HT1080 (cell line): ENCODE data around the gene KCNE1. TPM values are rescaled to one million over a fixed set of nuclear protein-coding genes. Genes with fewer than 3 reads are reported as not detected.
A peak's percentile ranks its signal among the peaks of the same experiment; 100 is the strongest.

Source experiments
- DNase-seq: peaks from one replicate; pipeline ENCODE4 v3.0.0-alpha.2; 2015; ENCODE audit warnings: low read depth
- total RNA-seq: library from RNA; depleted of rRNA; stranded (reverse); fragments of >200 nt; shearing (Covaris generic); gene quantifications from 2 replicates; pipeline ENCODE4 v1.2.3, GENCODE V29; 2014

Gene KCNE1
- total RNA-seq, 1 experiment from 2014 or later = not detected

- no peak for DNase-seq
These were observed 24.3 kb upstream of the KCNE1 start for GRCh38 chr21:34536311-34536710.

DNA sequence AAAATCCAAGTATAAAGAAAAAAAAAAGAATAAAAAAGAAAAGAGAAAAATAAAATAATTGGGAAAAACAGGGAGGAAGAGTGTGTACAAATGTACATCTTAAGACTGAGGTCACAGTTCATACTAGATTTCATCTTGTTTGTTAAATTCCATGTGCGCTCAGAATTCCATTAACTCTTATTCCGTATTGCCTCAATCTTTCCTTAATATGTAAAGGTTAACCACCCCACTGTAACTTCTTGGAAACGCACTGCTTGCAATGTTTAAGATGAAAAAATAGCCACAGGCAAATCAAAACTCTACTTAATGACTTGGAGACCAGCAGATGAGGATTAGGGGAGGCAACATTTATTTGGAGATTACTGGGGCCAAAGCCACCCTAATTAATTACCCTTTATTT, 23.9 kb upstream of the KCNE1 start:
- DNase-seq = no peak

DNA sequence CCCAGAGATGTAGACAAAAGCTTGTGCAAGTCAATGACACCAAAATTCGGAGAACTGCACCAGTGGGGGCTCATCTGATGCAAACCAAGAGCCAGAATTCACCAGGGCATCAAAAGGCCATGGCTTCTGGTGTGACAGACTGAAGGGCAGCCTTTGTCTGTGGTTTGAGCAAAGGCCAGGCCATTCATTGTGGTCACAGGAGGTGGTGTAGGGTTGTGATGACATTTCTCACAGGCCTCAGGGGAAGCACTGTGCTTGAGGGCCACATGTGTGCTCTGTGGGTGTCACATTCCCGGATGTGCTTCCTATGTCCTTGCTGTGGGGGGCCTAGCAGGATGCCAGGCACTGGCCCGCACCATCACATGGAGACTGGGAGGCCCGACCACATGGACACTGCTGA, 22.5 kb upstream of the KCNE1 start:
- DNase-seq = peak; percentile 59

- DNase-seq = no peak
These were observed 21.9 kb upstream of the KCNE1 start for GRCh38 chr21:34533938-34534337.

DNA sequence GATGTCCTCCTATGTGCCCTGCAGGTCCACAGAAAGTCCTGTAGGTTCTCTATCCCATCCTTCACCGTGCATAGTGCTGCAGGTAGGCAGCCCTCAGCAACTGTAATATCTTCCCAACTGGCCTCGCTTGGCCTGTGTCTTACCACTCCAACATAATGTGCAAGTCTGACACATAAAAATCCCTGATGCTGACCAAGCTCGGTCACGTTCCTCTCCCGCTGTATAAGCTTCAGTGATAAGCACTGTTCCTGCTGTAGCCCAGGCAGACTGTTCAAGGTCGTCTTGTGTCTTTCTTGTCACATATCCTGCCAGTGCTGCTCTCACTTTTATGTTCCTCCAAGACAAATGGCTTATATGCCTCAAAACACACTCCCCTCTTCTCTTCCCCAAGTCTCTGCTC, 19.4 kb upstream of the KCNE1 start:
- DNase-seq = no peak

DNA sequence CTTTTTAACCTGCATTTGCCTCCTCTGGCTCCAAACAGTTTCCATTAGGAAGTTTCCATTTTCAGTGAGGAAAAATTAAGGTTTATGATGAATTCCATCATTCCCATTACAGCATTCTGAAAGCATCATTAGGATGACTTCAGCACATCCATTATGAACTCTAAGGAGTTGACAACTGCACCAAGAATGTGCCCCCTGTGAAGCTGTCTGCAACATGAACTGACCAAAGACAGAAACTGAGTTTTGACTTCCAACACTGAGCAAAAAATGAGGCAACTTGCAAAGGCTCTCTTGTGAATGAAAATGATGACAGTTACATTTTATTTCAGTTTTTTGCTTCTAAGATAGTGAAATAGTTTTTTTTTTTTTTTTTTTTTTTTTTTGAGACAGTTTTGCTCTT, 18.3 kb upstream of the KCNE1 start:
- DNase-seq = no peak

- DNase-seq = no peak
These were observed 16.1 kb upstream of the KCNE1 start for GRCh38 chr21:34528131-34528561.

DNA sequence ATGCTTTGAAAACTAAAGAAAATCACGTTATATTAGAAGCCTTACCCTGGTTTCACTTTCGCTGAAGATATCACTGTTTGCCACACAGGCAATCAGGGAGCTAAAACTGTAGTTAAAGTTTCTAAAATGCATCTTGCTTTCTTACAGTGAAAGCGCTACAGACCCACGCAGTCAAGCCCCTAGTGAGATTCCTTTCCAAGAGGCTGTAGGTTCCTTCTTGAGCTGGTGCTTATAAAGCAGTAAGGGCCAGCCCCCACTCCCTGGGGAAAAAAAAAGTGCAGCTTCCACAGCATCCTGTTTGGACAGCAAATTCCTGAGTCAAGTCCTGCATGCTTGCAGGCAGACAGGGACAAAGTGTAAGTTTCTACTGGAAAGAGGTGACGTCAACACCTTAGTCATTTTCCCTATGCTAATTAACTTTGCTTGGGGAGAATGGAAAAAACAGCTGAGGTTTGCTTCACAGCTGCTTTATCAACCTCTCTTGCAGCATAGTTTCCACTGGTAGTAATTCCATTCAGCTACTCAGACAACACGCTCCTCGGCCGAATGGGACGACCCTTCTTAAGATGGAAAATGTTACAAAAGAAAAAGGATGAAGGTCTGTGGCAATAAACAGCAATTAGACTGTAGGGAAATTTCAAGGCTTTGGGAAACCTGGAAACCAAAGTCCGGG, 14.7 kb upstream of the KCNE1 start:
- DNase-seq = peak; percentile 99

DNA sequence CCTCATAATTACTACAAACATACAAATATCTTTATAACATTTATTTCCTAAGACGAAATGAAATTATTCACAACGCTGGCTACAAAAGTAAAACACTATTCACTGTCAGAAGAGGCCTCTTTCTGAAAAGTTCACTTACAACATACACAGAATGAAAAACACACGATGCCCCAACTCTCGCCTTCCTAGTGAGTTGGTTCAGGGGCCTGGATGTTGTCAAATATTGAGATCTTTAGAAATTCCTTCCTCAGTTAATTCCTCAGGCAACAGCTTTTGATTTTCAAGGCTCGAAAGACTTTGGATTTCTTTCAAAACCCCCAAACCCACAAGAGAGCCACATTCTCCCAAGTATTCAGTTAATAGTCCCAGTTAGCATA, 14.2 kb upstream of the KCNE1 start:
- DNase-seq = no peak

DNA sequence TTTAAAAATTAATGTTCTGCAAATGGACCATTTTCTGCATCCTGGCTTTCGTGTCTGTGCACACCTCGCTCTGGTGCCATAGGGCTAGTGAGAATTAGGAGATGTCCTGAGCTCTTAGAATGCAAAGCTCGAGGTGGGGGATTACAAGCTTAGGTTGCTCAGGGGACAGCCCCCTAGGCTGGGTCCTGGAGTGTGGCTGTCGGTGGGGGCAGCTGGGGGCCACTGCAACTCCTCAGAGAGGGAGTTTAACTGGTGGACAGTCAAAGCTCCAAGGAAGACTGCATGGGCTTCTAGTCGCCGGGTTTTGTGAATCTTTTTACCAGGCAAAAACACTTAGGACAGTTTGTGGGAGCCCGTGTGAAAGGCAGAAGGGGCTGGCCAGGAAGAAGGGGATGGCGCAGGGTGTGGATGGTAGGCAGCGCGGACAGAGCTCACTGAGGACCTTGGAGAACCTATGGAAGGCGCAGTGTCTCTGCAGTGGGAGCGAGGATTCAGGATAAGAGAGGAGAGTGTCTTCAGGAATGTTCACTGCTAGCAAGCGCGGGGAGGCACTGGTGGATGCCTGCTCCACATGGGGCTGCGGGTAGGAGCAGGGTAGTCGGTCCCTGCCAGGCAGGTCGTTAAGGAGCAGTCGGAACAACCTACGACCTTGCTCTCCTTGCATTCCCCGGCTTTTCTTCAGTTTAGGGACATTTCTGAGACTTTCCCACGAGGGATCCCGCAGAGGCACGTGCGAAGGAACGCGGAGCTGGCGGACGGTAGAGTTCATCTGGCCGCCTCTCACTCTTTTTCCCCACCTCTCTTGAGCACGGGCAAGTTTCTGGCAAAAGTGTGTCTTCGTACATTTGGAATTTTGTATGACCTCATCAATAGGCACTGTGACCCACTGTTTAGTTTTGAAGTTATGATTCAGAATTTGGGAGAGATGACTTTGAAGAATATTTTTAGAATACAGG, 12.9 kb upstream of the KCNE1 start:
- DNase-seq = peak; percentile 32

GRCh38 chr21:34523019-34523555, 11.1 kb upstream of the KCNE1 start:
- DNase-seq = no peak

DNA sequence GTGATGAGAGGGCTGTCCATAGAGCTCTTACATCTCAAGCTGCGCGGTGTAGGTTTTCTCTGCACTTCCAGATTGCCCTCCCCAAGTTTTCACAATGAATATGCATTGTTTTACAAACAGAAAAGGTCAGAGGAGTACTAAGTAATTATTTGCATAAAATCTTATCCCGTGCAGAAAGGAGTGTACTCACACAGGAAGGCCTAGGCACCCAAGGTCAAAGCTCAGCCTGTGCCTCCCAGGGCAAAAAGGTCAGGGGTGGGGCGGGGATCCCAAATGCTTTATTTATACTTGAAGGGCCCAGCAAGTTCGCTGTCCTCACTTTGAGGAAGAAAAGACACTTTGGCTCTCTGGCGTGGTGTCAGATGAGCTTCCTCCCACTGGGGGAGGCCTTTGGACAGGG, 10.3 kb upstream of the KCNE1 start:
- no peak for DNase-seq

DNA sequence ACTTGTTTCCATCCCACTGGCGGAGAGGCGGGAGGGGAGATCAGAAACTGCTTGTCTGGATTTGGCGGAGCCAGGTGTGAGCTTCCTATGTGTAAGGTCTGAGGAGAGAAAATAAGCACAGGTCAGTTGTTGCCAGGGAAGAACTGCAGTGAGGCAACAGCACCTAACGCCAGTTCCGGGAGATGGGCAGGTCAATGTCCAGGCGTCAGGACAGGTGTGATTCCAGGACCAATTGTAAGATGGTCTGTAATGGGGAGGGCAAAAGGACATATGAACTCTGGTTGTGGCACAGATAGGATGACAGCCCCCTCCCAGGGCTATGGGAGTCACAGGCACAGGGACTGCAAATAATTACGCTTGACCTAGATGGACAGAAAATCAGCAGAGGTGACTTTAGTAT, 9.6 kb upstream of the KCNE1 start:
- no peak for DNase-seq

DNA sequence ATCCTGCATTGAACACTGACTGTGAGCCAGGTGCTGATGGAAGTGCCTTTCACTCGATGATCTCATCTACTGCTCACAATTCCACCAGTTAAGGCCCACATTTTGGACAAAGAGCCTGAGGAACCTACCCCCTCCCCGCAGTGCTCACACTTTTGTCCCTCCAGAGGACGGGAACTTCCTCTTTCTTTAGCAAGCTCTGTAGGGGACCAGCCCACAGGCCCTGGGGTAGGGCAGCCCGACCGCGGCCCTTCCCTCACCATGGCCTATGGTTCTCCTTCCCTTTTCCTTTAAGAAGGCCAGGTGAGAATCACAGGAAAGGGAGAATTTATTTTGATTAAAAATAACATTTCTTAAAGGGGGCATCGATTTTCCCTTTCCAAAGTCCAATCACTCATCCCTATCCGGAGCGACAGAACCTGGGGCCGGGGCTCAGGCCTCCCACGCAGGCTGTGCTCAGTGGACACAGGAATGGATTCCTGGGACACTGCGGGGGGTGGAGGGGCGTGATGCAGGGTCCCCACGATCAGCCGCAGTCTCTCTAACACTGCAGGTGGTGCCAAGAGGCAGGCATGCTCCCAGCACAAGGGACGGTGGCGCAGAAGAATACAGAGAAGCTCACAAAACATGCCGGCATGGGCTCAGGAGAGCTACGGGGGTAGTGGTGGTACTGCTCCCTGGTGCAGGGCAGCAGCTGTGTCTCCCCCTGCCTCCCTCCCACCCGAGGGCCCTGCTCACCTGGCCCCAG, 8.9 kb upstream of the KCNE1 start:
- no peak for DNase-seq

DNA sequence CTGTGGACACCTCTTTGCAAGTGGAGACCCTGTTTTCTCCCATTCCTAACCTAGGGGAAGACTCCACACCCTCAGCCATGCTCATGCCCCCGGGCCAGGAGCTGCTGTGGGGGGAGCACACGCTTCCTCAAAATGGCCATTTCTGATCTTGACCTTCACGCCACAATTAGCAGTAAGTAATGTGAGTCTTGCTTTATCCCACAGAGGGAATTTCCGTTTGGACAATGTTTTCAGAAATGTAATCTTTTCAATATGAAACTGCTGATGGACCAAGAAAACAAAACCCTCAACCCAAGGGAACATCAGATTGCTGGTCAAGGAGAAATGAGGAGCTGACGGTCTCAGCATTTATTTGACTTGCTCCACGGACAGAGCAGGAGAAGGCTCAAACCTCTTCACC, 8.3 kb upstream of the KCNE1 start:
- DNase-seq = no peak

- no peak for DNase-seq
These were observed 7.7 kb upstream of the KCNE1 start for GRCh38 chr21:34519694-34520093.

GRCh38 chr21:34519016-34519415, 7.0 kb upstream of the KCNE1 start:
- DNase-seq = no peak

GRCh38 chr21:34518301-34518700, 6.3 kb upstream of the KCNE1 start:
- no peak for DNase-seq

DNA sequence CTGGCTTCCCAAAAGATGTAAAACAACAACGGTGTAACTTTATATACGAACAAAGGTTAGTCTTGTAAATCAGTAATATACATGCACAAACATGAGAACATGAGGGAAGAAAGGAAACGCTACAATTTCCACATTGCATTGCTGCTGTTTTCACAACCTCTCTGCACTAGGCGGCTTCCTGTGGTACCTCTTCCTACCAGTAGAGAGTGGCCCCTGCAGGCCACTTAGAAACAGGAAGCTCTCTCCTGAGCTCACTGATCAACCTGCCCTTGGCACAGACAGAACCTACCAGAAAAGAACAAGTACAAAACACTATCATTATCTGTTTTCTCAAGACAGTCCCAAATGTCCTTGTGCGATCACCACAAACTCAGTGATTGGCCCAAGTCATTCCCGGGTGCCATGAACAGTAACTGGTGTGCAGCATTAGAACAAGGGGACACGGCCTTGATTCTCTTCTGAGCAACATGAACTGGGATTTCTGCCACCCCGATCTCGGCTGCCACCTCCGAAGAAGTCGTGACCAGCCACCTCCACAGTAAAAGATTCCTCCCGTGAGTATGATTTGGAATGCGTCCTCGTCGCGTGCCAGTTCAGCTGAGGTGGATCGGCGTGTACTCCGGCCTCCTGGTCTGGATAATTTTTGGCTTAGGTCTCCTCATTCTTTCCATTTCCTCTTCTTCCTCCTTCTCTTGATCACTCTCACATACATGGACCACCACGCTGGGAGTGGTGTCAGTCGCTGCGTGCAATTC, 5.7 kb upstream of the KCNE1 start:
- DNase-seq = no peak

- no peak for DNase-seq
These were observed 5.0 kb upstream of the KCNE1 start for GRCh38 chr21:34517039-34517438.

DNA sequence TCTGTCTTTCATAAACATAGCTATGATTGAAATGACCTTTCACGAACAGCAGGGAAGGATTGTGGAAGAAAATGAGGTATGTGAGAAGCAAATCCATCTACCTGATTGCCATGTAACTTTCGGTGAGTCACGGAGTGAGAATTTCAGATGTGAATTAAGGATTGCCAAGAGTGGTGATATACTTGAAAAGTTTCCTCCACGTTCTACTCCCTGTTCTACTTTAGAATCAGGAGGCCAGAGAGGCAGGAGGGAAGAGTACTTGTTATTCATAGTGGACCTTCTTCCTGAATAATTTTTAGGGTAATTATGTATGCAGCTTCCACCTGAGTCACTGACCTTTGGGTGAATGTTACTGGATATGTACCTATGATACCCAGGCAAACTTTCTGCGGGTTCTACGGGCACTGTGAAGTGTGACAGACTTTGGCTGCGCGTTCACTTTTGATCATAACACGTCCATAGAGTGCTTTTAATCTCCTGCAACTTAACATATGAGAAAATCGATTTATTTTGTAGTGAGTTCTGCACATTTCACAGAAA, 2.6 kb upstream of the KCNE1 start:
- DNase-seq = no peak
